GF-D8 (cell line): Measurements from ENCODE around the gene FRA10AC1.
"Not testable (repeated sequence)": the region's sequence is repeated elsewhere in the genome, so short reads cannot be mapped to it uniquely, and the experiment has no call there.

Experiments used
- DNase-seq: peaks from one replicate; lab custom pipeline; 2025; lab: John Stamatoyannopoulos, UW

Gene FRA10AC1

DNA sequence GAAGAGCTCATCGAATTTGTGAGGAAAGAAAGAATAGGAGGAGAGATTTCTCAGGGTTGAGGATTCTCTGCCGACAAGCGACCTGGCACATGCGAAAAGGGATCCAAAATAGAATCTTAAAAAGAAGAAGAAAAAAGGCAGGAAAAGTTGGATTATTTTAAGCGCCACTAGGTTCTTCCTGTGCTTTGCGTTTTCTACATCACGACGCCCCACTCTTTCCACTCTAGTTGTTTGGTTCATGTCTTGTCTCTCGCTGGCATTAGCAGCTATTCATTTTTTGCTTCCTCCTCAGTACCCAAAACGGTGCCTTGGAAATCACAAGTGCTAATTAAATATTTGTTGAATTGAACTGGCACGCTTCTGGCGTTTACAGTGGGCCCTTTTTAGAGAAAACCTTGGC lies 674 bp upstream of the FRA10AC1 start:
- peak; percentile 11 for DNase-seq

DNA sequence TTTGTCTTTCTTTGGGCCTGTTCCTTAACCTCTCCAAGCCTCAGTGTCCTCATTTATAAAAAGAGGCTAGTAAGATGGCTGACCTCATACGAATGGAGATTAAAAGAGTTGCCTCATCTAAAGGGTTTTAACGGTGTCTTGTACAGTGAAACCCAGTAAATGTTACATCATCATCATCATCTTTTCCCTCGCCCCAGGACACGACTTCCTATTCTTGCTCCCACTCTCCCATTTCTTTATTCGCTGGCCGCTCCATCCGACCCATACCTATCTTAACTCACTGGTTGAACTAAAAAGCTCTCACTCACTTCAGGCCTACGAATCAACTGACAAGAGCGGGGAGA lies 554 bp downstream of the FRA10AC1 start:
- DNase-seq = peak; percentile 60

DNA sequence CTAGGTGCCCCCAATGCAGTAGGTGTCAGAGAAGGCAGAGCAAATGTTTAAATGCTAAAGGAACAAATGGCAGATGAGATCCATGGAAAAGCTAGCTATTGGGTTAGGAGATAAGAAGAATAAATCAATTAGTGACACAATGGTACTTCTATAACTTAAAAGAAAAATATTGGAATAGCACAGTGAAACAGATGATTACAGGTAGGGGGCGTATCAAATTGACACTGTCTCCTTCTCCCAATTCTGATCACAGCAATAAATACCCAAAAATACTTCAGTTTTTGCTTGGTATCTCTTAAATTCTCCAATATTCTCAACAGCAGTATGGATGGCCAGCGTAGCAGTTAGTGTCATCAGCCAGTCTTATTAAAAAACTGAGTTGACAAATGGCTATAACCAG lies 5.2 kb downstream of the FRA10AC1 start:
- DNase-seq = no peak

DNA sequence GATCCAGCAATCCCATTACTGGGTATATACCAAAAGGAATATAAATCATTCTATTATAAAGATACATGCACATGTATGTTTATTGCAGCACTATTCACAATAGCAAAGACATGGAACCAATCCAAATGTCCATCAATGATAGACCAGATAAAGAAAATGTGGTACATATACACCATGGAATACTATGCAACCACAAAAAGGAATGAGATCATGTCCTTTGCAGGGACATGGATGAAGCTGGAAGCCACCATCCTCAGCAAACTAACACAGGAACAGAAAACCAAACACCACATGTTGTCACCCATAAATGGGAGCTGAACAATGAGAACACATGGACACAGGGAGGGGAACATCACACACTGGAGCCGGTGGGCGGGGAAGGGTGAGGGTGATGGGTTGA lies 5.8 kb downstream of the FRA10AC1 start:
- not testable (repeated sequence) for DNase-seq

DNA sequence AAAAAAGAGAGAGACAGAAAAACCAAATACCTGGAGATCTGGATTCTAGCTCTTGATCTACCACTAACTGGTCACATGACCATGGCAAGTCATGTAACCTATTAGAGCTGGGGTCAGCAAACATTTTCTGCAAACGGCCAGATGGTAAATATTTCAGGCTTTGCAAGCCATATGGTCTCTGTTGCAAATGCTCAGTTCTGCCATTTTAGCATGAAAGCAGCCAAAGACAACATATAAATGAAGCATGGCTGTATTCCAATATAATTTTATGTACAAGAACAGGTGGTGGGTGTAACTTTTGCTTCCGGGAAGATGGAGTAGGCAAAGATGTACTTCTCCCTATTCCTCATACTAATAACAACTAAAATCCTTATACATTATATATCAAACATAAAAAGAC lies 6.7 kb downstream of the FRA10AC1 start:
- no peak for DNase-seq

DNA sequence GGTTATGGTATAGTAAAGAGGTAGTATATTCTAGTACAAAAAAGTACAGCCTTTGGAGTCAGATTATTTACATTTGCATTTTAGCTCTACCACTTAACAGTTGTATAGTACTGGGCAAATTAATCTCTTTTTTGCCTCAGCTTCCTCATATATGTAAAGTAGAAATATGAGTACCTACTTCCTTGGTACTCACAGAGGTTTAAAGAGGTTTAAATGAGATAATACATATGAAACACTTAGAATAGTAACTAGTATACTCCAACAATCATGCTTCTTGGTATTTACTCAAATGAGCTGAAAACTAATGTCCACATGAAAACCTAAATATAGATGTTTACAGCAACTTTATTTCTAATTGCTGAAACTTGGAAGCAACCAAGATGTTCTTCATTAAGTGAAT lies 14.7 kb downstream of the FRA10AC1 start:
- no peak for DNase-seq

DNA sequence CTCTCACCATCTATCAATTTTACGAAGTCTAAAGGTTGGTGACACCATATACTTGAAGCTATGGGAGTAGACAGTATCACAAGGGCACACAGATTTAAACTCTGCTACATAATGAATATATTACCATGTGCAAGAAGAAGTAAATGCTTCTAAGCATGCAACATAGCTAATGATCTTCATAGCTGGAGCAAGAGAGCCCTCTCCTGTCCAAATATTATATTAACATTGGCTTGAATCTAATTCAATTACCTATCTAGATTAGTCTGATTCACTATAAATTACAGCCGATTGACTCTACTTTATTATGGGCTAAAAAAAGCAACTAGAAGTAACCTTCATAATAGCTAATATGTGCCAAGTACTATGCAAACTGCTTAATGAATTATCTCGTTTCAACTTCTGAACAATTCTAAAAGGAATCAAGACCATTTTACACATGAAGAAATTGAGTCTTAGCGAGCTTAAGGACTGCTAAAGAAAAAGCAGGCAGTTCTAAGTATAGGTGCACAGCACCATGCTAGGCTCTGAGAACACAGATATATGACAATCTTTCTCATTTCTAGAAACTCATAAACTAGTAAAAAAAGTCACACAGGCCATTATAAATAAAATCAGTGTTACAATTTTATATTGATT lies 21.9 kb downstream of the FRA10AC1 start:
- no peak for DNase-seq

DNA sequence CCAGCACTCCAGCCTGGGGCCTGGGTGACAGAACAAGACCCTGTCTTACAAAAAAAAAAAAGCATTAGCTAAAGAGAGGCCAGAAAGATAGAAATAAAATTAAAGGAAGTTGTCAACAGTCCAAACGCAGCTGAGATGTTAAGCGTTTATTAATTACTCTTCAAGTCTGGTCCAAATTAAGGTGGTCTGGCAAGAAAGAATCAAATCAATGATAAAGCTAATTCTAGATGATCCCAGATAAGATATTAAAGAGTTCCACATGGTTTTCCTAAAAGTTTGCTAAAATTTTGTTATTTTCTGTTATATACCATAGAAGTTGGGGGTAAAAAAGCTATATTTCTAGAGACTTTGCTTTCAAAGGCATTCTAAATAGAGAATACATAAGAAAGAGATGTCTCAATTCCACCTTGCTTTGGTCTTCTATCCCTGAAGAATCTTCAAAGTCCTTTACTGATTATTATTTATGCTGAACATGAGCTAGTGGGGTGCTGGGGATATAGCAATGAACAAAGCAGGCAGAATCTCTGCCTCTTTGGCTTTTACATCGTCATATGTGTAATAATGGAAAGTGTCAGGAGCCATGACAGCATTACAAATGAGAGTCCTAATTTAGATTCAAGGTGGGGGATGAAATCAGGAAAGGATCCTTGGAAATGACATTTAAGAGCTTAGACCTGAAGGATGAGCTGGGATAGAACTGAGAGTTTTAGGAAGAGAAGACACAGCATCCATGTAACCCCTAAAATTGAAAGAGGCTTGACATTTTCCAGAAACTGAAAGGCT lies 23.4 kb downstream of the FRA10AC1 start:
- no peak for DNase-seq

DNA sequence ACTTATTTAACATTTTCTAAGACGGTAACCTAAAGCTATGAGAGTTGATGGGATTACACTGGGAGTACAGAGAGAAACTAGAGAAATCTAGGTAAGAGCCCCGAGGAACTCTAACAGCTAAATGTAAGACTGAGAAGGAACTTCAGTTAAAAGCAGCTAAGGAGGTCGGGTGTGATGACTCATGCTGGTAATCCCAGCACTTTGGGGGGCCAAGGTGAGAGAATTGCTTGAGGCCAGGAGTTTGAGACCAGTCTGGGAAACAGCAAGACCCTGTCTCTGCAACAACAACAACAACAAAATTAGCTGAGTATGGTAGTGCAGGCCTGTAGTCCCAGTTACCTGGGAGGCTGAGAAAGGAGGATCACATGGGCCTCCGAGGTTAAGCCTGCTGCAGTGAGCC lies 24.0 kb downstream of the FRA10AC1 start:
- no peak for DNase-seq

DNA sequence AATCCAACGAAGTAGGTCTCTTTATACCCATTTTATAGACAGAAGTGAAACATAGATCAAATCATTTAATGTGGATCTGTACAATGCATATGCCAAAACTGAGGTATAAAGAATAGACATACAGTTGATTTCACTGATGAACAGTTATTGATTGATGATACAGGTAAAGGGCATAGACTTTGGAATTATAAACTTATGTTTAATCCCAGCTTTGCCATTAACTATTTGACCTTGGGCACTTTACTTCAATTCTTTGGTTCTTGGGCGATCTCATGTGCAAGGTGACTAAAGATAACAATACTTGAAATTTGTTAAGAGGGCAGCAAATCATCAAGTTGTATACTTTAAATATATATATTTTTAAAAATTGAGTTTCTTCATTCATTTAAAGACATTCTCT lies 28.6 kb downstream of the FRA10AC1 start:
- no peak for DNase-seq

DNA sequence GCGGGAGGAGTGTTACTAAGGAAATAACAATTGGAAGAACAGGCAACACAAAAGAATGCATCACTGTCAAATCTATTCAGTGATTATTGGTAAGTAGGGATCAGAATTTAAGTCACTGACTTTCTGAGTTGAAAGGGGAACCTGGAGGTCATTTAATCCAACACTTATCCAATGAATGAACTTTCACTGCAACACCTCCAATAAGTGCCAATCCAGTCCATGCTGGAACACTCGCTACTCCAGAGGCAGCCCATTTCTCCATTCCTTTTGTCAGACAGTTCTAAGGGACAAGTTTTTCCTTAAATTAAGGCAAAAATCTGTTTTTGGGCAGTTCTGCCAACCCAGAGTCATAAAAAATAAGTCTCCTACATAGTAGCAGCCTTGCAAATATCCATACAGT lies 29.5 kb downstream of the FRA10AC1 start:
- DNase-seq = no peak

DNA sequence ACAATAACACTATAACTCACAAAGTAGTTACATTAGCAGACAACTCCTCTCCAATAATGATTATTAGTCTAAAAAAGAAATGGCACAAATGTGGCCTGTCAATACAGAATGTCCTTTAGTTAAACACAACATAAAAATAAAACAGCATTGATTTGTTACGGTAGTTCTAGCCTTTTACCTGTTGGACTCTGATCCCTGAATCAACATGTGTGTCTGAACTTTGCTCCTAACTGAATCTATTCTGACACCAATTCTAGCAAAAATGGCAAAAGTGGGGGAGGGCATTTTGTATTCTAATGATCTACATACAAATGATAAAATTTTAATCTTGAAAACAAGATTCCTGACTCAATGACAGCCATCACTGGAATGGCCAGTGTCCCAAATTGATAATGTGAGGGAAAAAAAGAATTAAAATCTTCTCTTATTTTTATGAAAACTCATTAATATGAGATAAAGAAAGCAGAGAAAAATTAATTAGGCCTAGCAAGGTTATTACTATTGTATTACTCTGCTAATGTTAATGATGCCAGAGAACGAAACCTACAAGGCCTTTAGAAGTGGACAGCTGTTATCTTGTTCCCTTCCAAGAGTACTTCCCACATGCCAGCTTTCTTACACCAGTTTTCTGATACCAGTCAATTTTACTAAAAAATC lies 30.2 kb downstream of the FRA10AC1 start:
- no peak for DNase-seq

DNA sequence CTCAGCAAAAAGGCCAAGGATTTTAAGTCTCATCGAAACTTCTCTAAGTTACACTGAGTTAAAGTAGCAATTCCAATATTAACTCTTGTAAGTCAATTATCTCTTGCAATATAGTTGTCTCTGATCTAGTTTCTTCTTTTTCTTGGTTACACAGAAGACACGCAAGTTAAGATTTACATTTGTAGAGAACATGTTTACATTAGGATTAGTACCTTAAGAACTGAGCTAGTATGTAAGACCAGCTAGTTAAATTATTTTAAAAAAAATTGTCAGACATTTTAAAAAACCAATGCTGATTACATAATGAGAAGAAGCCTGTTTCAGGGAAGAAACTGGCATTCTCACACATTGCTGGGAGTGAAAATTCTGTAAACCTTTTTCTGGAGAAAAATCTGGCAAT lies 31.4 kb downstream of the FRA10AC1 start:
- no peak for DNase-seq

DNA sequence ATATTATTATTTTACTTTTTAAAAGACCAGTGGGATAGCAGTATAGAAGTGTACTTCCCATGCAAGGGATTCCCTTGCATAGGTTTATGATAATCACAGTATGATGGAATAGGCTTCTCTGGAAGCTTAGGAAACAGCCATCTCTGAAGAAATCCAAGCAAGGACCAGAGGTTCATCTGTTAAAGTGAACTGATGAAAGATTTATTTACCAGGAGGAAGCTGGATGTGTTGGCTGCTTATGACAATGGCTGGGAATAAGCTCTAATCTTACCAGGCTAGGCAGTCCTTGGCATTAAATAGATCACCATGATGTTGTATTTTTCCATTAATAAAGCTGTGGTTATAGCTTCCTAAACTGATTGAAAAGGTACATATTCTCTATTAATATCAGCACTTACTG lies 32.0 kb downstream of the FRA10AC1 start:
- no peak for DNase-seq

DNA sequence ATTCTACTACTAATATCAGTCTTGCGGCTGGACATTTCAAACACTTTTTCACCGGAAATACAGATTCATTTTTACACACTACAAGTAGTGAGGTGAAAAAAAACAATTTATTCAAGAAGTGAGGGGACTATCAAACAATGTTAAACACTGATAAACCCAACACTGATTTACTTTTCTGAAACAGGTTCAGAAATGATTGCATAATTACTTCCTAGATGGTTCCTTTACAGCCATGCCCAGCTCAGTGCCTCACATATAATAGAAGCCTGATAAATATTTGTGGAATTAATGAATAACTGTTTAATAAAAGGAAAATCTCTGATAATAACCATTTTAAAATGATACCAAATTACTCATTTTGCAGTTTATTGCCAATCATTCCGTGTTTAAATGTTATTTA lies 34.6 kb downstream of the FRA10AC1 start:
- no peak for DNase-seq

DNA sequence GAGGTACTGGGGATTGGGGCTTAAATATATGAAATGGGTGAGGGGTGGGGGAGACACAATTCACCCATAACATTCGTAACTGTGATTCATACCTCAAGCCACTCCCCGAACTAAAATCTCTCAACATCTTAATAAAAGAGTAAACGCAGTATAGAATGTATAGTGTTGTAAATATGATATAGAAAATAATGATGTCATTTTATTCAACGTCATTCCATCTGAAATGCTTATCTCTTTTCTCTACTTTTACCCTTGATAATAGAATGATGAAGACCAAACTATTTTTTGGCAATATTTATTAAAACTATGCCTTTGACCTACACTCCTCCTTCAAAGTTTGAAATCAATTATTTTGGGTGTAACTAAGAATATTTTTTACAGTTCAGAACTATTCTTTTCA lies 36.4 kb downstream of the FRA10AC1 start:
- DNase-seq = no peak

DNA sequence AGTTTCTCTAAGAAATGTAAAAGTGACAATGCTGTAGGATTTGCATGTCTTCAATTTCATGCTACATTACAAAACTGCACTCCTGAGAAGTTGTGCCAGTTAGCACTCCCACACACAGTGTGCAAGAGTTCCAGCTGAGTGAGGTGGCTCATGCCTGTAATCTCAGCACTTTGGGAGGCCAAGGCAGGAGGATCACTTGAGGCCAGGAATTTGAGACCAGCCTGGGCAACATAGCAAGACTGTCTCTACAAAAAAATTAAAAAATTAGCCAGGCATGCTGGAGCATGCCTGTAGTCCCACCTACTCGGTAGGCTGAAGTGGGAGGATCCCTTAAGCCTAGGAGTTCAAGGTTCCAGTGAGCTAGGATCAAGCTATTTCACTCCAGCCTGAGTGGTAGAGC lies 44.6 kb downstream of the FRA10AC1 start:
- no peak for DNase-seq

DNA sequence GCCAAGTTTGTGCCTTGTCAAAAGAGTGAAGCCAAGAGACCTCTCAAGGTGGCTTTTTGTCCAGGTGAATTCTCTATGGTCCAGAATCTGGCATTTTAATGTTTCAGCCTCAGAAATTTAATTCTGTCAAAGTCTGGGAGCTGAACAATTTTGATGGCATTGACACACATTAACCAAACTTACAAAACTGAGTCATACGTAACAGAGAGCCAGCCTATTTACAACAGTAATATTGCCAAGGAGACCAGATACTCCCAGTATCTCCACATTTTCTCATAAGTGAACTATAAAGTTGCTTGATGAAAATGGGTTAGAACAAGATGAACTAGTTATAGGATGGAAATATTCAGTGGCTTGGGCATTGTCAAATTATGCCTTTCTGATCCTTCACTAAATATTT lies 46.2 kb downstream of the FRA10AC1 start:
- DNase-seq = no peak

DNA sequence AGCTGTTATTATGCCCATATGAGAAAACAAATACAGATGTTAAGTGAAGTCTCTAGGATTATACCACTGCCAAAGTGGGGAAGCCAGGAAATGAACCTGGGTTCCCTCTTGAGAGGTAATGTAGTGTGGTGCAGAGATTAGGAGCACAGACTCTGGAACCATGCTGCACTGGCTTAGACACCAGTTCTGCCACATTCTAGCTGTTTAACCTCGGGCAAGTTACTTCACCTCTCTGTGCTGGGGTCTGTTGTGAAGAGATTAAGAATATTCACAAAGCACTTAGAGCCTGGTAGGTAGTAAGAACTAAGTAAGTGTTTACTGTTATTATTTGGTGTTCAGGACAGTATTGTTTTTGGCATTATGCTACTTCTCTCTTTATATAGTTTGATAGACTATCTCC lies 48.2 kb downstream of the FRA10AC1 start:
- no peak for DNase-seq

DNA sequence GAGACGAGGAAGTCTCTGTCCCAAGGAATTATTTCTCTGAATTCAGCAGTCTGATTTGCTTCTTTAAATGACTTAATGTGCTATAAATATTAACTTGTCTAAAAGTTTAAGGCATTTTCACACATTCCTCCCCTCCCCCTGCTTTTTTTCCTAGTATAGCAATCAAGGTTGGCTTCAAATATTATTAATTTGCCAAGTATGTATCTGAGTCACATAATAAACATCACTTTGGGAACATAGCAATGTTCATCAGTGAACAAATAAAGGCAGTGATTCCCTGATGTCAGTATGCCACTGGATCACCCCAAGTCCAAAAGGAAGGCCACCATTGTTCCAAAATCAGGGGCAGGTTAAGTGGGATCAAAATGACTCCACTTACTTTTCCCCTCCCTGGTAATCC lies 49.5 kb downstream of the FRA10AC1 start:
- DNase-seq = no peak

DNA sequence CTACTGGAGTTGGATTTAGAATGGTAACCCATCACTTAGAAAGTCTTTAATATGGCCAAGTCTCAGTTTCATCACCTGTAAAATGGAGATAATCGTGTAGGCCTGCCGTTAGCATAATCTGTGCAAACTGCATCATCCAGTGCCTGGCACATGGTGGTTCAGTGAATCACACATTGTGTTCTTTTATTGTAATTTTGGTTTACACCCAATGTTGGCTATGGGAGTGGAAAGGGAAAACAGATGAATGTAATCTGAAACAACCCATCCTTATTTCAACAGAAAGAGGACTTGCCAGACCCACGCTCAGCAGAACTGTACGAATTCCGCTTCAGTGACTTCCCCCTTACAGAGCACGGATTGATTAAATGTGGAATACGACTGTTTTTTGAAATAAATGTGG lies 62.6 kb downstream of the FRA10AC1 start:
- no peak for DNase-seq

DNA sequence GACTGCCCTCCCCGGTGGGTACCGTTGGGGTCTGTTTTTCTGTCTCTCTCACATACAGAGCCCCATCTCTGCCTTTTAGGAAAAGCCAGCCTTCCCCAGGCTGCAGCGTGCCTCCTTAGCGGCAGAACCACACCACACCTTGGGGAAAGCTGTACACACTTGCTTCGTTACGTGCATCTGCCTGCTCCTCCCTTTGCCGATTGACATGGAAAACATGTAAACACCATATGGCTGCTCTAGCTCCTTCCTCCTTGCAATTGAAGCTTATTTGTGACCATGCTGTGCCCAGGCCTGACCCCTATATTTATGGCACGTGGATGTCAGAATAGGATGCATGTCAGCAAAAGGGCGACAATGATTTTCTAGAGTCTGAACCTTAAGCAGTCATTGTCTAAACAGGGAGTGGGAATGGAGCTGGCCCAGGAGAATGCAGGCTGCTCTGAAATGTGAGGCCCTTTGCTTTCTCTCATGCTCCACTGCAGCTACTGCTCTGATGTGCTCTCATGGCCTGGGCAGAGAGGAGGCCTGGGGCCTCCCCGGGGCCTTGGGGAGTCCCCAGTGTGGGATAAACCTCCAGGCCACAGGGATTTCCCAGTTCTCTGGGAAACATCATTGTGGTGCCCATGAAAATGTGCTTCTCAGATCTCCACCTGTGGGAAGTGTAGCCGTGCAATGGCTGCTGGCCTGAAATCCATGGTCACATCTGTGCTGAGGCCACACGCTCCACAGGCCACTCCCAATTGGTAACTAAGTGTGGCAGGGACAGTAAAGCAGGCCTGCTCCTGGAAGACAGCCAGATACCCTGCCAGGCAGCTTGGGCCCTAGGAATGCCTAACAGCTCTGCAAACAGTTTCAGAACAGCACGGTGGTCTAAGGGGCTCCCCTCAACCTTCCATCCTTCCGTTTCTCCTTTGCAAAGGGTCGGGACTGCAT lies 71.5 kb downstream of the FRA10AC1 start:
- DNase-seq = no peak
